ENCODE data around the gene DNER.

DNER gene

DNA sequence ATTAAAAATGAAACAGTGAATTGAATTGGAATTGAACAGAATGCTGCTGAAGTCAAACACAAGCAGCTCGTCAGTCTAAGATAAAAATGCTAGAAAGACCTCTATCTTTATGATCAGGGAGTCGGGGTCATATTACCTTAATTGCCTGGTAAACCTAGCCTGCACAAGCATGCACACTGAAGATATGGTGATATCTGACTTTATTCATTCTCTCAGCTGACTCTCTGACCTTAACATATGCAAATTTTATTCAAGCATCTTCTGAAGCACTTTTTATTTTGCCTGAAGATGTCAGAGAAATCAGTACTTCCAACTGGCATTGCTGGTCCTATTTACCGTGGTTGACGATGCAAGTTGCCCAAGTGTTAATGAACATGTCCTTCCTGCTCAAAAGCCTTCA, 56.4 kb downstream of the DNER start:
- CTCF ChIA-PET, result interaction anchor here (1.1 kb wide), 1 partner anchor 17 kb away, joined by 3 read pairs; no protein-coding TSS in a partner anchor
- no peak for TF ChIP-seq CTCF (IDR thresholded peaks at IDR 0.05; ENCODE audit: control extremely low read depth, extremely low read depth, low read depth, missing control alignments)

GRCh38 chr2:229654437-229654836, 59.9 kb downstream of the DNER start:
- DNase-seq (ENCODE audit: extremely low spot score), result no peak
- ChIA-PET POLR2A (no interaction called here), CTCF (no interaction called here)
- no peak for TF ChIP-seq CTCF (IDR thresholded peaks at IDR 0.05; ENCODE audit: control extremely low read depth, extremely low read depth, low read depth, missing control alignments)

More for the DNA sequence above, 56.4 kb downstream of the DNER start:
- POLR2A ChIA-PET, result no interaction called here
- DNase-seq (ENCODE audit: extremely low spot score), result no peak

DNA sequence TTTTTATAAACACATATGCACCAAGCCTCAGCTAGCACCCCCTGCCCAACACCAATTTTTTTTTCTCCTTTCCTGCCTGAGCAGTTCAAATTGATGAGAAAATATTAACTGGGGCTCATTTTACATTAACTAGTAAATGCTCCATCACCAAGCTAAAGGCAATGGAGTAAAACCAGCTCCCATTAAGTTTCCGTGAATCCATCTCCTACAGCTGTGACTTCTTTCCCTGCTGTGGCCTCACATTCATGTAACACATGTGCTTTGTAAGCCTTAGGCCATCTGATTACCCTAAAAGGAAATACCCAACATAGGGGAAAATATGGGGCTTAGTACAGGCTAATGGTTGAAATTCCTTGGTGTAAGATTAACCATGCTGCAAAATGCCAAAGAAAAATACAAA, 60.8 kb downstream of the DNER start:
- no peak for TF ChIP-seq CTCF (IDR thresholded peaks at IDR 0.05; ENCODE audit: control extremely low read depth, extremely low read depth, low read depth, missing control alignments)
- DNase-seq (ENCODE audit: extremely low spot score), result no peak
- POLR2A ChIA-PET, result no interaction called here
- CTCF ChIA-PET, result interaction anchor here (1.4 kb wide), 1 partner anchor 19 kb away, joined by 4 read pairs; no protein-coding TSS in a partner anchor

DNA sequence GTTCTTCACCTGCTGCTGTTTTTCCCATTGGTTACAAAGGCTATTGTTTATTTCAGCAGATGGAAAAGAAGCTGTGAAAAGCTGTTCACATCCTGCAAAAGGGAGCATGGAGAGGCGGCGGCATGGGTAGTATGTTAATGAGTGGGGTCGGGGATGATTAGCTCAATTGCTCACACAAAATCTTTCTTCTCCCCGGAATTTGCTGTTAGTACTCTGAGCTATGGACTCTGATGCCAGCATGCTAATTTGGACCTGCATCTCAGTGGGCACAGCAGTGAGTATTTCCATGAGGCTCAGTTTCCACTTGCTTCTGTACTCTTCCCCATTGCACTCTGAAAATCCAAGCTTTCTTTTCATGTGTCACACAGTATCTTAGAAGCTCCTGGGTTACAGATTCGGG, 61.6 kb downstream of the DNER start:
- ChIA-PET POLR2A (no interaction called here), CTCF (interaction anchor here (0.7 to 1.4 kb wide), 3 partner anchors 9 to 19 kb away, joined by 3 to 4 read pairs (median 4); no protein-coding TSS in a partner anchor)
- no peak for TF ChIP-seq CTCF (IDR thresholded peaks at IDR 0.05; ENCODE audit: control extremely low read depth, extremely low read depth, low read depth, missing control alignments)
- DNase-seq (ENCODE audit: extremely low spot score), result no peak

GRCh38 chr2:229650901-229651300, 63.5 kb downstream of the DNER start:
- POLR2A ChIA-PET, result no interaction called here
- TF ChIP-seq CTCF (IDR thresholded peaks at IDR 0.05; ENCODE audit: control extremely low read depth, extremely low read depth, low read depth, missing control alignments), result no peak
- CTCF ChIA-PET, result interaction anchor here (0.9 kb wide), 1 partner anchor 20 kb away, joined by 3 read pairs; no protein-coding TSS in a partner anchor
- DNase-seq (ENCODE audit: extremely low spot score), result no peak

- ChIA-PET POLR2A (no interaction called here), CTCF (interaction anchor here (1.6 kb wide), 1 partner anchor 23 kb away, joined by 4 read pairs; no protein-coding TSS in a partner anchor)
- TF ChIP-seq CTCF (IDR thresholded peaks at IDR 0.05; ENCODE audit: control extremely low read depth, extremely low read depth, low read depth, missing control alignments), result no peak
- no peak for DNase-seq (ENCODE audit: extremely low spot score)
Observed at GRCh38 chr2:229650059-229650458, 64.3 kb downstream of the DNER start.
